OCI-LY7 (cell line): ENCODE results near the gene IKZF1.

Experiments
- EZH2phosphoT487 ChIP-seq: fragments of 200-600 bp; sonication (generic); IDR thresholded peaks from 2 replicates; pipeline ENCODE4 v1.6.1; 2018; ENCODE audit warnings: low read depth, borderline replicate concordance, mild to moderate bottlenecking, mixed run types, antibody characterized with exemption, low read length, moderate library complexity, mixed read lengths
- TF ChIP-seq, protein P1 (sequence below): fragments of 200-600 bp; sonication (generic); conservative IDR thresholded peaks from 2 replicates; pipeline ENCODE4 v1.5.1; 2014; ENCODE audit warnings: mild to moderate bottlenecking, antibody characterized with exemption, low read length, moderate library complexity, mixed read lengths

GRCh38 chr7:50321487-50322067 is 17.1 kb downstream of the IKZF1 start:
- TF ChIP-seq, protein P1, sequence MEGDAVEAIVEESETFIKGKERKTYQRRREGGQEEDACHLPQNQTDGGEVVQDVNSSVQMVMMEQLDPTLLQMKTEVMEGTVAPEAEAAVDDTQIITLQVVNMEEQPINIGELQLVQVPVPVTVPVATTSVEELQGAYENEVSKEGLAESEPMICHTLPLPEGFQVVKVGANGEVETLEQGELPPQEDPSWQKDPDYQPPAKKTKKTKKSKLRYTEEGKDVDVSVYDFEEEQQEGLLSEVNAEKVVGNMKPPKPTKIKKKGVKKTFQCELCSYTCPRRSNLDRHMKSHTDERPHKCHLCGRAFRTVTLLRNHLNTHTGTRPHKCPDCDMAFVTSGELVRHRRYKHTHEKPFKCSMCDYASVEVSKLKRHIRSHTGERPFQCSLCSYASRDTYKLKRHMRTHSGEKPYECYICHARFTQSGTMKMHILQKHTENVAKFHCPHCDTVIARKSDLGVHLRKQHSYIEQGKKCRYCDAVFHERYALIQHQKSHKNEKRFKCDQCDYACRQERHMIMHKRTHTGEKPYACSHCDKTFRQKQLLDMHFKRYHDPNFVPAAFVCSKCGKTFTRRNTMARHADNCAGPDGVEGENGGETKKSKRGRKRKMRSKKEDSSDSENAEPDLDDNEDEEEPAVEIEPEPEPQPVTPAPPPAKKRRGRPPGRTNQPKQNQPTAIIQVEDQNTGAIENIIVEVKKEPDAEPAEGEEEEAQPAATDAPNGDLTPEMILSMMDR = no peak
- TF ChIP-seq EZH2phosphoT487 = no peak
